NOMO-1 treated with dmso at 0.1 percent for 144 hours (cell line): ENCODE results near the gene INPP5D.
"Not testable (repeated sequence)": the region's sequence is repeated elsewhere in the genome, so short reads cannot be mapped to it uniquely, and the experiment has no call there.

Source experiments
- DNase-seq: peaks from one replicate; lab custom pipeline; 2025; ENCODE audit not compliant: unreplicated experiment; lab: John Stamatoyannopoulos, UW

Gene INPP5D

DNA sequence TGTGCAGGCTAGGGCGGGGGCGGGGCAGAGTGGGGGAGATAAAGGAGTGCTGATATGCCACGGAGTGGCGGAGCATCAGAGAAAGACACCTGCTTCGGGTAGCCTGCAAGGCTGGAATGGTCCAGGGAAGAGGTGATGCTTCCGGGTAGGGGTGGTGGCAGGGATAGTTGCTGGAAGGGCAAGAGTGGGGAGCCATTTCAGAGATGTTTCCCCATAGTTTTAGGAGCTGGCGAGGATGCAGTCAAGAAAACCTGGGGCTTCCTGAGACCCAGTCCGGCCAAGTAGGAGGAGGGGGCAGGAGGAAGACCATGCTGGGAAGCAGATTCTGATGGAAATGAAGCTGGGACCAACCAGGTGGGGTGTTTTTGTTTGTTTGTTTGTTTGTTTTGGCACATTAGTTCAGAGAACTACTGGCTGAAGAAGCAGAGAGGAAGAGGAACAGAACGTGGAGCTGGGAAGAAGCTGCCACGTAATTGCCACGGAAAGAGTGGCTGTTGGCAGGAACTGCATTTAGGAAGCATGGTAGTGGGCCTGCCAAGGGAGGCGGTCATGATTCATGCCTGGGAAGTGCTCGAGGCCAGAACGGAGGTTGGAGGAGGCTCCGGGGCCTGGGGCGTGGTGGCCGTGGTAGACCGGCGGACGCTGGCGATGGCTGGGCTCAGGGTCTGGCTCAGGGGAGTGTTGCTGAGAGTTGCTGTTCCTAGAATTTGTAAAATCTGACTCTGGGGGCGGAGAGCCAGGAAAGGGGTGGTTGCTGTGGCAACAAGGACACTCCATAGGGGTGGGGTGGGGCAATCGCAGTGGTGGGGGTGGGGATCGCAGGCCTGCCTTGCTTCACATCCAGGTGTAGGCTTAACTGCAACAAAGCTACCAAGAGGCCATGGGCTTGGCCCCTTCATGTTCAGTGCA lies 8.6 kb upstream of the INPP5D start:
- no peak for DNase-seq

DNA sequence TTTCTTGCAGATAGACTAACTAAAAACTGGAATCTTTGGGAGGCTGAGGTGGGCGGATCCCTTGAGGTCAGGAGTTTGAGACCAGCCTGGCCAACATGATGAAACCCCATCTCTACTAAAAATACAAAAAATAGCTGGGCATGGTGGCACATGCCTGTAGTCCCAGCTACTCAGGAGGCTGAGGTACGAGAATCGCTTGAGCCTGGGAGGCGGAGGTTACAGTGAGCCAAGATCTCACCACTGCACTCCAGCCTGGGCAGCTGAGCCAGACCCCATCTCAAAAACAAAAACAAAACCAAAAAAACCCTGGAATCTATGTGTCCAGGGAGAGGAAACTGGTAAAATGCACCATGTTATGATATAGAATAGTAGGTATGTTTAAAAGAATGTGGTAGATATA lies 7.6 kb upstream of the INPP5D start:
- DNase-seq = not testable (repeated sequence)

DNA sequence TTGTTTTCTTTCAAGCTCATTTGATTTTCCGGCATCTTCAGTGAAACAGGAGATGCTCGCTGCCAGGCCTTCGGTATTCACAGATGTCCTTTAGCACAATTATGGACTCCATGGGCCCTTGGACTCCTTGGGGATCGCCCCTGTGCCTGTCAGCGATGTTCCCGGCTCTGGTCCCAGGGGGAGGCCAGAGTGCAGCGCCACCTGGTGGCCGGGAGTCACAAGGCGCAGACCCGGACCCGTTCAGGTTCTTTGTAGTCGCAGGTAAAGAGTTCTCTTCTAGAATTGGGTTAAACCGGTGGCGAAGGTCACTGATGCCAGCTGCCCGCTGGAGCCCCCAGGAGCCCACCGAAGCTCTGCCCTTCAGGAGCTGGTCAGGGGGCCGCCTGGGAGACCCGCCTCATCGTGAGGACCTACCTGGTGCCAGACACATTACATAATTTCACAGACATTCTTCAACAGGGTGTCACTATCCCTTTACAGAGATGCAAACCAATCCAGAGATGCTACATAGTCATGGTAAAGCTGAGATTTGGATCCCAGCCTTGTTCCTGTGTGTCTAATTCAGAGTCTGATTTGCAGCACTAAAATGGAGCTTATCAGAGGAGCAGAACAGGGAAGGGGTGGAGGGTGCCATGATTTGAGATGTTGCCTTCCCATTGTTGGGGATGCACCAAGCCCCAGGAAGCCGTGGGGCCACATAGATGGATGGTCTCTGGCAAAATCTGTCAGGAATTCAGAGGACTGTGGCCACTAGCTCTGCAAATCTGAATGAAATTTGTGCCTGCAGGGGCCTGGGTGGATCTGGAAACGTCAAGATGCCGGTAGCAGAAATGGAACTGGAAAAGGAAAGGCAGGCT lies 6.0 kb upstream of the INPP5D start:
- peak; percentile 6 for DNase-seq

DNA sequence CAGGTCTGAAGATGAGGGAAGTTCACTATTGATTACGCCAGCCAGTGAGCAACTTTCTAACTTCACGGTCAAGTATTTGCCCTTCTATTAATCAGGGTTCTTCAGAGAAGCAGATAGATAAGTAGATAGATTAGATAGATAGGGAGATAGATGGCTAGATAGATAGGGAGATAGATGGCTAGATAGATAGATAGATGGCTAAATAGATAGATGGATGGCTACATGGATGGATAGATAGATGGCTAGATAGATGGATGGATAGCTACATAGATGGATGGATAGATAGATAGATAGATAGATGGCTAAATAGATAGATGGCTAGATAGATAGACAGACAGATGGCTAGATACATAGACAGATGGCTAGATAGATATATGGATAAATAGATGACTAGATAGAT lies 4.8 kb upstream of the INPP5D start:
- DNase-seq = no peak

DNA sequence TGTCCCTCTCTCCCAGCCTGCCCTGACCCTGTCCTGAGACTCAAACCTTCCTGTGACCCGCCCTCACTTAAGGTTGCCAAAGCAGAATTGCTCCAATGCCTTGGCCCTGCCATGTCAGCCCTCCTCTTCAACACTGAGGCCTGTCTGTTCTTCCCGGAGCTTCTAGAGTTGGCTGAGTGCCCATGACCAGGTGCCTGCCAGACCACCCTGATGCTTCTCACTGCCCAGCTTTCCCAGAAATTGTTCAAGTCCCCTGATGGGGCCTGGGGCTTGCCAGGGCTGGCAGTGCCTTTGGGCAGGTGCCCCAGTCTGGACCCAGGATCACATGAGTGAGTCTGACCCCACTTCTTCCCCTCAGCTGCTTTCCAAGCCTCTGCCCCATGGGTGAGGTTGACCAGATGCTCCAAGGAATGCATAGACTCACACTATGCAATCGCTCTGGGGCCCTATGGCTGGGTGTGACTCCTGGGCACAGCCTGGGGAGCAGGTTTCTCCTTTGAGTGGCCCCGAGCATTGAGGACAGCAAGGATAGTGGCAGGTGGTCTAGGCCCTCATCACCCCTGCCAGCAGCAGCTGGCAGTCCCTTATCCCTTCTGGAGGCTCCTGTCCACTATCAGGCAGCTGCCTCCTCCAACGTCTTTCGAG lies 3.1 kb upstream of the INPP5D start:
- DNase-seq = no peak

DNA sequence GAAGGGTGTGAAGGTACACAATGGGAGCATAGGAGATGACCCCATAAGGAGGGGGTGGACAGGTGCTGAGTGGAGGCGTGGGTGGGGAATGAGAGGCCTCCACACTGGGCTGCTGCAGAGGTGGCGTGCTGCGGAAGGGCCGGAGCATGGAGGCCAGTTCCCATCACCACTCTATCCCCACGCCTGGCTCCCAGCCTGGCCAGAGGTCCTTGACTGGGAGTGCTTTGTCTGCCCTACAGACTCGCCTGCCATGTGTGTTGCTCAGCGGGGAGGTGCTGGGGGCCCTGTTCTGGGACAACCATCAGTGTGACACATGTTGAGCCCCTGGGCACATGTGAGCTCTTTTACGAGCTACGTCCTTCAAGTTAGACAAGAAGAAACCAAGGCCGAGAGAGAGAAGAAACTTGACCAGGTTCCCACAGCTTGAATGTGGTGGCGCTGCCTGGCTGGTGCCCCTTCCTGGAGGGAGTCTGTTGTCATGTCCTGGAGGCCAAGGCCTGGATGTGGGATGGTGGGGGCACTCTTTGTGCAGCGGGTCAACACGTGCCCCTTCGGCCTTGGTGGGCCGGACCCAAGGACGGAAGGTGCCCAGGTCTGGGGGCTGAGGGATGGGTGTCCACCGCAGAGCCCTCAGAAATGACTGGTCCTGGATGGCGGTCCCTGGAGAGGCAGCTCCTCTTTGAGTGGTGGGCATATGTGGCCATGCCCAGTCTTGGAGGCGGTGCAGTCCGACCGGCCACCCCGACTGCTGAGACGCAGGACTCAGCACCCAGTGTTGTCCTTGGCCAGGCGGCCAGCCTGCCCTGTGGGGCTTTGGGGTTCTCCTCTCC lies 1.2 kb upstream of the INPP5D start:
- DNase-seq = no peak

GRCh38 chr2:233059547-233059796 lies 670 bp upstream of the INPP5D start:
- DNase-seq = no peak

GRCh38 chr2:233060501-233060979 lies 398 bp downstream of the INPP5D start:
- DNase-seq = no peak

DNA sequence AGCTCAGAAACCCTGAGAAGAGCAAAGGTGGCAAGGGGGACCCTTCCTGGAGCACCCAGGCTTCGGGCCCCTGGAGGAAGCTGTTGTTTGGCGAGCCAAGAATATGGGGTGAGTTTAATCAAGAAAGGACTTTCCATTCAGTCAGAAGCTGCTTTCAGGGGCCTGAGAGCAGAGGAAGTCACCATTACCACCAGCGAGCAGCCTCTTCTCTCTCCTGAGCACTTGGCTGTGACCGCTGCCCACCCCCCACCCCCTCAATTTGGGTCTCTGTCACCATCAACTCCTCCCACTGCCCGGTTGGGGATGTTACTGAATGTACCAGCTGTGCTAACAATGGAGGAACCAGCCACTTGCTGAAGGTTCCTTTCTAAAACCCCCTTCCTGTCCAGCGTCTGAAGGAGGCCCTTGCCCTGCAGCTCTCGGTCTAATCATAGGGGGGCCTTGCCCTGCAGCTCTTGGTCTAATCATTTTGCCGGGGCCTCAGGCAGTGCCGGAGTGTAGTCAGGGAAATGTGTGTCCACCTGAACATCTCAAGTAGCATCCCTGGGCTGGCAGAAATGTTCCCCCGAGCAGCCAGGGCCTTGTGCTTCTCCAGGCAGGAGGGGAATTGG lies 943 bp downstream of the INPP5D start:
- no peak for DNase-seq

DNA sequence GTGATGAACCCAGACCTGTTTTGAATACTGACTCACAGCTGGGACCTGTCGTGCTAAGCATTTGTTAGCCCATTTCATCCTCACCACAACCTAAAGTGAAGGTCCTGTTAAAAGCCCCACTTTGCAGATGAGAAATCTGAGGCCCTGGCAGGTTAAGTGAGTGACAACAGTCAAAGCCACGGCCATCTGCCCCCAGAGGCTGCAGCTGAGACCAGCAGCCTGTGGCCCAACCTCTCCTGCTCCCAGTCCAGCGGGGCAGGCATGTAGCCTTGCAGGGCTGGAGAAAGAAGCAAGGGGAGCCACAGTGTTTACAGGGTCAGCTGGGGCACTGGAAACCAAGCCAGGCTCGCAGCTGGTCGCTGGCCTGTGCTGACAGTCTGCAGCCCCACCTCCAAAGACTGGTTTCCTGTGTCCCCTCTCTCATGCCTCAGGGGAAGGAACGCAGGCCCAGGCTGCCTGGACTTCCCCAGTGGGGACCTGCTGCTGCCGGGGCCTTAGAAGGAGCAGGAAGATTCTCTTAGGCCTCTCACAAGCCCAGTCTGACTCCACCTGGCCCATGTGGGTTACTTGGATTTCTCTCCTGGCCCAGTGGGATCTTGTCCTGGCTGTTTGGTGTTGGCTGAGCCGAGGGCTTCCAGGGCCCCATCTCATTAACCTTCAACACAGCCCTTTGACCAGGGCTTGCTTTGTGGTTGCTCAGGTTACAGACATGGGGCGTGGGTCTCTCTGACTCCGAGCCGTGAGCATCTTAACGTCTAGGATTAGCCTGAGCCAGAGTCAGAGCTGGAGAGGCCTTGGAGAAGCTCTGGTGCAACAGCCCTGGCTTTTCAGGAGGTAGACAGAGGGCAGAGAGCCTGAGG lies 1.7 kb downstream of the INPP5D start:
- no peak for DNase-seq

DNA sequence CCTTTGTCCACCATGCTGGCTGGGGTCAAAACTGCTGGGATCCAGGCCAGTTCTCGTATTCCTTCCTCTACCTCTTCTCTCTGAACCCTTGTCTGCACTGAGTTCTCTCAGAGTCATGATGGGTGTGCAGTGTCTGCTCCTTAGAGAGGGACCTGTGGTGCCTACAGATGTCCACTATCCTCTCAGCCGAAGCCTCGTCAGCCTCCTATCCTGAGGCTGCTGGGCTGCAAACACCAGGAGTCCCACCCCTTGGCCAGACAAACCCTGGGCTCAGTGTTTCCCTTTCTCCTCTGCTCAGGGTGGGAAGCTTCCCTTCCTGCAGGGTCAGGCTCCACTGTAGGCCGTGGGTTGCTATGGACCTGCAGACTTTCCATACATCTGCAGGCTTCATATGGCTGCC lies 2.3 kb downstream of the INPP5D start:
- DNase-seq = no peak

- DNase-seq = no peak
These were observed 2.8 kb downstream of the INPP5D start for GRCh38 chr2:233062946-233063268.

DNA sequence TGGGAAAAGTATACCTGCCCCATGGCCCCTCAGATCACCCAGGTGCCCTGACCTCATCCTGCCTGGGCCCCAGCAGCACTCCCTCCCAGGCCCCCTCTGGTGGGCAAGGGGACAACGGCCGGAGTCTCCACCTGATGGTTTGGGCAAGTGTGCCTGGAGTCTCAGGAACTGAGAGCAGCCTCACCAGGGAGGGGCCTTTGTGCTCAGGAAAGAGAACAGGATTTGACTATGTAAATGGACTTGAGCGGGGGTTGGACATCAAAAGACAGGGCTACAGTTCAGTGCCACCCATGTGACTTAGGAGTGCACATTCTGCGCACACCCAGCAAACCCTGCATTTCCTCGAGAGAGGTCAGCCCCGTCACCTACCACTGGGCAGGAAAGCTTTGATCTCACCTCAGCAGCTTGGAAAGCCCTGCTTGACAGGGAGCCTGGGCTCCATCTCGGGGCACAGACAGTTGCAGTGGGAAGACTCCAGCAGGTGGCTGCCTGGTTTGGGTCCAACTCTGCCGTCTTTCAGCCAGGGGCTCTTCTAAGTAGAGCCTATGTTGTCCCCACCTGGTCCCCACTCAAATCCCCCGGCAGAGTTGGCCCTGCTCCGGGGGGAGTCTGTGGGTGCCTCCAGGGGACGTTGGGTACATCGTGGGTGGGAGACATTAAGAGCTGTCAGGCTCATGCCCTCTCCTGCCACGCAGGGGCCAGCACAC lies 3.3 kb downstream of the INPP5D start:
- DNase-seq = no peak

GRCh38 chr2:233063976-233064411 lies 3.9 kb downstream of the INPP5D start:
- no peak for DNase-seq

- no peak for DNase-seq
These were observed 4.5 kb downstream of the INPP5D start for GRCh38 chr2:233064530-233065199.

- not testable (repeated sequence) for DNase-seq
These were observed 5.1 kb downstream of the INPP5D start for GRCh38 chr2:233065200-233065589.

- no peak for DNase-seq
These were observed 5.9 kb downstream of the INPP5D start for GRCh38 chr2:233065954-233066470.

- no peak for DNase-seq
These were observed 8.7 kb downstream of the INPP5D start for GRCh38 chr2:233068762-233069418.
